ENCODE results near the gene CD63.
A peak's percentile ranks its signal among the peaks of the same experiment; 100 is the strongest.
"Not testable (repeated sequence)": the region's sequence is repeated elsewhere in the genome, so short reads cannot be mapped to it uniquely, and the experiment has no call there.

CD63 gene, protein sequence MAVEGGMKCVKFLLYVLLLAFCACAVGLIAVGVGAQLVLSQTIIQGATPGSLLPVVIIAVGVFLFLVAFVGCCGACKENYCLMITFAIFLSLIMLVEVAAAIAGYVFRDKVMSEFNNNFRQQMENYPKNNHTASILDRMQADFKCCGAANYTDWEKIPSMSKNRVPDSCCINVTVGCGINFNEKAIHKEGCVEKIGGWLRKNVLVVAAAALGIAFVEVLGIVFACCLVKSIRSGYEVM

DNA sequence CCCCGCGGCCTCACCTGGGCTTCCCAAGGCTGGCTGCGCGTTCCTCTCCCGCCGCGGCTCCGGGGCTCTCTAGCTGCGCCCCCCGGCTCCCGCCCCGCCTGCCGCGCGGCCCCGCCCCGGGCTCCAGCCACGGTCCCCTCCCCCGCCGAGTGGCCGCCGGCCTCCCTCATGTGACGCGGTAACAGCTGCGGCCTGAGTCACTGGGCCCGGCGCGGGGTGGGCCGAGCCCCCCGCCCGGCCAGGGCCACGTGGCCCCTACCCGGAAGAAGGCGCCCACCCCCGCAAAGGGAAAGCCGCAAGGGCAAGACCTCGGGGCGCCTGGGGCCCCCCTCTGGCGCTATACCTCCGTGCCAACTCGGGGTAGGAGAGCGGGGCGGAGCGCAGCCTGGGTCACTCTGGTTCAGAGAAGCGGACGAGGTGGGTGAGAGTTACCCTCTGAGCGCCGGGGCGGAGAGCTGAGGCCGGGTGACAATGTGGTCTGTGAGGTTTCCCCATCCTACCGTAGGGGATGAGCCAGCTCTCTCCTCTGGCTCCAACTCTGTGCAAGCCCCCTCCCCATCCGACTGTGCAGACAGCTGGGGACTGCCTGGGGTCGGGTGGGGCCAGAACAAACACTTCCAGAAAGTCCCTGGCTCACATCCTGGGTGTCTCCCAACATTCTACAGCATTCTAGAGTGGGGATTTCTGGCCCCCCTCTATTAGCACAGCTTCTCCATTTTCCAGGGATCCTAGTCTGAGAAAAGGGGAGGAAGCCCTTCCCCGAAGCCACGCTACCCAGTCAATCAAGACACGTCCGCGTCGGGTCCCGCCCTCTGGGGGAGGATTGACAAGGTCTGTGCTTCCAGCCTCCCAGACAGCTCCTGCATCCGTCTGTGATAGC is at the start of gene CD63:
TSS of gene CD63 (minus strand) at position 71 of the 880 bp plus-strand sequence. CDS start 668 bp downstream, outside the sequence.
- peak in 5 of 6 experiments; percentile 31 to 52 (median 37) for DNase-seq

- DNase-seq, result no peak
These were observed 49.0 kb upstream of the CD63 start for GRCh38 chr12:55777856-55778255.

DNA sequence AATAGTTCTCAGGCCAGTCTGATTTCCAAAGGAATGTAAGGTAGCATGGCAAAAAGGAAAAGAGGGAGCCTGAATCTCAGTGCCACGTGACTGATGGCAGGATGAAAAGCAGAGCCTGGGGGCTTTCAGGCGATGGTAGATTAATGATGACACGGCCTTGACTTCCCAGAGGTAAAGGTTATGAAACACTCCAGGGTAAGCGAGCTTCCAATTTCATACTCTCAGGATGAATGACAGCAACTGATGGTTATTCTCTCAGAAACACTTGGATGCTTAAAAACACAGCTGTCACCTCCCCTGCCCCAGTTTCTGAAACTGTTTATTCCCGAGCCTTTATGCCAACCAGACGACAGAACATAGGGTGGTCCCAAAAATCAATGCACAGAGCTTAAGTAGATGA is 42.9 kb upstream of the CD63 start:
- DNase-seq, result no peak

- no peak for DNase-seq
These were observed 38.3 kb upstream of the CD63 start for GRCh38 chr12:55767156-55767555.

- no peak for DNase-seq
These were observed 37.0 kb upstream of the CD63 start for GRCh38 chr12:55765736-55766290.

DNA sequence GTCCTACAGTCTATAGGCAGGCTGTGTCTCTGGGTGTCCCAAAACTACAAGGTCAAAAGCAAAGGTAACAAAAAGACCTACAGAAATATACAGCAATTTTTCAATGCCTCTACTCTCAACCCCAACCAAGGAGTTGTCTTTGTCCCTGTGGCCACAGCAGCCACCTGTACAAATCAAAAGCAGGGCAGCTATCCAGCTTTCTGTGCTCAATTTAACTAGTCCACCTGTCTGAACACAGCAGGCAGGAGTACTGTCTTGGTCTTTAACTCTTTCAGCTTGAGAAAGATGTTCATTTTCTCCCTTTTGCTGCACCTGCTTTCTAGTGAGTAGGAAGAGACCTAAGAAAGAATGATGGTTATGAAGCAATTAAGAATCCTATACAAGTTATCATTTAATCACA is 33.8 kb upstream of the CD63 start:
- DNase-seq, result no peak

GRCh38 chr12:55760663-55761062 is 31.9 kb upstream of the CD63 start:
- no peak for DNase-seq

- not testable (repeated sequence) for DNase-seq
These were observed 29.8 kb upstream of the CD63 start for GRCh38 chr12:55758575-55758974.

DNA sequence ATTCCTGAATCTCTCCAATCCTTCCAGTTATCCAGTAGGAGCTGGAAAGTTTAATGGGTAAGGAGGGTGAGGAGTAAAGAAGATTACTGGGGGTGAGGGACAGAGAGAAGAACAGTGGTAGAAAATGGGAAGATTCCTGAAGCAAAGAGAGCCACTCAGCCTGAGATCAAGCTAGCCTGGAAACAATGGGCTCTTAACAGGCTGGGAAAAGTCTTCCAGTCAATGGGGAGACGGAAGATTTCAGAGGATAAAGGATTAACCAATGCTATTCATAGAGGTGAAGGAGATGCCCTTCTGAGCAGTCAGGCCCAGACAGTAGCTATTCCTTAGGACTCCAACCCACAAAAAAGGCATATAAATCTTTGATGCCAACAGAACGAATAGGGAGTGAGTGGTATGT is 28.9 kb upstream of the CD63 start:
- no peak for DNase-seq

DNA sequence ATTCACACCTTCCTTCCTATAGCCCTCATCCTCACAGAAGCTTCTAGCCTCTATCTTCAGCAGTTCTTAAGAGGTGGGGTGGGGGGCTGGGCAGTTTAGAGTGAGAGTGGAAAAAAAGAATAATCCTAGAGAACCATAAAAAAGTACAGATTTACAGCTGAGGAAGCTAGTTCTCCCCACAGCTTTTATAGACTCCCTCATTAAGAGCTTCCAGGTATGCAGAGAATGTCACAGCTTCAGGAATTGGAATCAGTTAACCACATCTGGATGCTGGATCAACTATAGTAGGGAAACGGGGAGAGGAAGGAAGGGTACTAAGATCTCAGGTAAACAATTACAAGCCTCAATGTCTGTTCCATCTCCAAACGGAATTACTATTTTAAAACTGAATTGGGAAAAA is 26.4 kb upstream of the CD63 start:
- no peak for DNase-seq

- DNase-seq, result no peak
These were observed 19.6 kb upstream of the CD63 start for GRCh38 chr12:55748230-55748993.

GRCh38 chr12:55746913-55747231 is 18.1 kb upstream of the CD63 start:
- DNase-seq, result no peak

GRCh38 chr12:55746174-55746912 is 17.5 kb upstream of the CD63 start:
- no peak for DNase-seq

DNA sequence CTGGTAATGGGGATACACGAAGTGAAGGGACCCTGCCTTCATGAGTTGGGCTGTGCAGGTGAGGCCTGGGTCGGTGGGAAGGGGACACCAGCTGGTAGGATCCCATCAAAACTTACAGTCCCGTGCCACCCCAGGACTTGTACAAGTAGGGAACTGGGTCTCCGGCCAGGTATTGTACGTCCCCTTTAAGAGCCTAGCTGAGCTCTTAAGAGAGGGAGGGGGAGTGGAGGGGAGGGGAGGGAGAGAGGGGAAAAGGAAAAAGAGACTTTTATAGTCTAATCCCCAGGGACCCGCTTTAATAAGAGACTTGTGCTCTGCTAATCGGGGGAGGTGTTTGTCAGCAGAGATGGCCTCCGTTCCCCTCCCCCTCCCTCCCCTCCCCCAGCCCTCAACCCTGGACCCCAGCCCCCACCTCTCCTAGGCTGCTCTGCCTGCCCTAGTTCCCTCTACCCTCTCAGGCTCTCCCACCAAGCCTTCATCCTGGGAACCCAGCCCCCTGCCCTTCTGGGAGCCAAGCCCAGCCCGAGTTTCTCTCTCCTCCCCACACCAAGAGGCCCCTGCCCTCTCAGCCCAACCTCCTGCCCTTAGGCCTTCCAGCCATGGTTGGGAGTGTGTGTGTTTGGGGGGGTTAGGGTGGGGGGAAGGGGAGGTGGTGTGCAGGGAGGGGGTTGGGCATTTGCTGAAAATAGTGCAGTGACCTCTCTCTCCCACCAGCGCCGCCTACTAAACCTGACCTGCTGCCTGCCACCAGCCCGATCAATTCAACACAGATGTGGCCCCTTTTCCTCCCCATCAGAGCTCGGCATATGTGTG is 16.8 kb upstream of the CD63 start:
- no peak for DNase-seq

DNA sequence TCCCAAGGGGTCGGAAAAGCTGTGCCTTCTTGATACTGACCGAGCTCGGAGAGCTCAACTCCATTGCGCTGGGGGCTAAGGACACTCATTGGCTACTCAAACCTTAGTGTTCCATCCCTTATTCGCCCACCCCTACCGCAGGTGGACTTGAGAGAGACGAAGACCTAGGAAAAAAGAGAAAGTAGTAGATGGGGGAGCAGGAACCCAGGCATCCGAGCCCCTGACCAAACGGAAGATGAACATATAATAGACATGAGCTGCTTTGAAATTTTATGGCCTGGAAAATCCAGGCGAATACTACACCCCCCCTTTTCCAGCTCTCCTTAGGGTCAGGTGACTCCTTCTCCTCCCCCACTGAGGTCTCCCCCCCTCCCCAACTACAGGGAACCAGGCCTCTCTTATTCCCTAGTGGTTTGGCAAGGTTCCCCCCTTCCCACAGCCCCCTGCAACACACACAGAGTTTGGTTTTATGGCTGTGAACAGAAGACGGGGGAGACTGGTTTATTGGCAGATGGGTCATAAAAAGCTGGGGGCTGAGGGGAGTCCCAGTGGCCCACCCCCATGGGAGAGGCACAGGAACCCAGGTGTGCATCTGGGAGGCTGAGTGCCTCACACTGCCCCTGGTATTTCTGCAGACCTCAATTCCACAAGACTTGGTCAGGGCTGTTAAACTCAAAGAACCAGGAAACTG is 15.7 kb upstream of the CD63 start:
- DNase-seq, result no peak

- peak in 4 of 6 experiments; percentile 45 to 64 (median 52) for DNase-seq
These were observed 14.9 kb upstream of the CD63 start for GRCh38 chr12:55743406-55744339.

DNA sequence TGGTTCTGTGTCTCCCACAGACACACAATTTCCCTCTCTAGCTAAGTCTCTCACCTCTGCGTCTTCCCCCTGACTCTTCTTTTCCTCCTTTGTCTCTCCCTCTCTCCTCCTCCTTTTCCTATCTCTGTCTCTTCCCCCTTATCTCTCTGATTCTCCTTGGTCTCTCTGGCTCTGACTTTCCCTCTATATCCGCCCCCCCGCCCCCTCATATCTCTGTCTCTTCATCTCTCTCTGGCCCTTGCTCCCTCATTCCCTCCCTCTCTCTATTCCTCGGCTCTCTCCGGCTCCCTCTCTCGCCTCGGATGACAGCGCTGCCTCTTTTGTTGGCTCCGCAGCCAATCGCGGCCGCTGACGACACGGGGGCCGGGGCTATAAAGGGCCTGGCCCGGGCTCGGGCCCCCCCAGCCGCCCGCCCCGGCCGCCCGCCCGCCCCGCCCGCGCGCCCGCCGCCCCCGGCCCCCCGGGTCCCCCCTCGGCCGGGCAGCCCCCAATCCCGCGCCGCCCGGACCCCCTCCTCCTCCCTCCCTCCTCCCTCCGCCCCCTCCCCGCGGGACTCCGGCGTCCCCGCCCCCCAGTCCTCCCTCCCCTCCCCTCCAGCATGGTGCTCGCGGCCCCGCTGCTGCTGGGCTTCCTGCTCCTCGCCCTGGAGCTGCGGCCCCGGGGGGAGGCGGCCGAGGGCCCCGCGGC is 14.1 kb upstream of the CD63 start, which contains the start of gene GDF11:
TSS of gene GDF11 (plus strand) at position 404 of the 687 bp plus-strand sequence. CDS start at position 599, 195 bp downstream.
- DNase-seq, result peak; percentile 43 to 78 (median 61)

GRCh38 chr12:55741931-55742680 is 13.3 kb upstream of the CD63 start:
- DNase-seq, result no peak

Data from stimulated activated naive CD4-positive, alpha-beta T cell (primary cell).